ENCODE results near the gene TTLL11.

DNA sequence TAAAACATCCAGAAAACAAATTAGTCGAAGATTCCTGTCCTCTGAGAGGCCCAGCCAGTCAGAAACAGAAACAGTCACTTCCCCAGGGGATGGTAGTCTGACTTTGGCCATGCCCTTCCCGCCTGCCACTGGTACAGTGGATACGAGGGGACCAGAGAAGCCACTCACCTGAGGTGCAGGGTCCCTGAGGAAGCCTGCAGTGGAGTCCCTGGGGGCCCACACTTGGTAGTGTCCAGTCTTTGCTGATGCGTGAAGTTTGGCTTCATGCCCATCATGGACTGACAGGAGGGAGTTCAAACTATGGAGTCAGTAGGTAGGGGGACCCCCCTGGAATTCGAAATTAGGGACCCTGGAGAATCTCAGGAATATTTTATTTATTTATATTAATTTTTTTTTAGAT is 294.2 kb downstream of the TTLL11 start:
- TF ChIP-seq, protein P1, sequence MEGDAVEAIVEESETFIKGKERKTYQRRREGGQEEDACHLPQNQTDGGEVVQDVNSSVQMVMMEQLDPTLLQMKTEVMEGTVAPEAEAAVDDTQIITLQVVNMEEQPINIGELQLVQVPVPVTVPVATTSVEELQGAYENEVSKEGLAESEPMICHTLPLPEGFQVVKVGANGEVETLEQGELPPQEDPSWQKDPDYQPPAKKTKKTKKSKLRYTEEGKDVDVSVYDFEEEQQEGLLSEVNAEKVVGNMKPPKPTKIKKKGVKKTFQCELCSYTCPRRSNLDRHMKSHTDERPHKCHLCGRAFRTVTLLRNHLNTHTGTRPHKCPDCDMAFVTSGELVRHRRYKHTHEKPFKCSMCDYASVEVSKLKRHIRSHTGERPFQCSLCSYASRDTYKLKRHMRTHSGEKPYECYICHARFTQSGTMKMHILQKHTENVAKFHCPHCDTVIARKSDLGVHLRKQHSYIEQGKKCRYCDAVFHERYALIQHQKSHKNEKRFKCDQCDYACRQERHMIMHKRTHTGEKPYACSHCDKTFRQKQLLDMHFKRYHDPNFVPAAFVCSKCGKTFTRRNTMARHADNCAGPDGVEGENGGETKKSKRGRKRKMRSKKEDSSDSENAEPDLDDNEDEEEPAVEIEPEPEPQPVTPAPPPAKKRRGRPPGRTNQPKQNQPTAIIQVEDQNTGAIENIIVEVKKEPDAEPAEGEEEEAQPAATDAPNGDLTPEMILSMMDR (IDR thresholded peaks at IDR 0.05; ENCODE audit: poor library complexity, severe bottlenecking) = no peak
- no peak for TF ChIP-seq MXI1 (conservative IDR thresholded peaks at IDR 0.05; ENCODE audit: poor library complexity, severe bottlenecking)
- TF ChIP-seq RAD21 (conservative IDR thresholded peaks at IDR 0.05) = no peak
- no peak for TF ChIP-seq TAF1 (IDR thresholded peaks at IDR 0.05; ENCODE audit: low read depth)
